Spleen (tissue), 7 donors: ENCODE measurements around the gene CYYR1.

Experiments used
- POLR2A ChIP-seq, 3 donors: fragments of 450-650 bp; IDR thresholded peaks; one replicate each; pipeline ENCODE4 v1.5.1; 2017; ENCODE audit warnings: antibody characterized with exemption in 3 of 3, mild to moderate bottlenecking in 1 of 3
- TF ChIP-seq, protein P1 (sequence below), 11 experiments: fragments of 200-600 bp in 7 of 11; fragments of 450-650 bp in 4 of 11; sonication (generic) in 4 of 11; IDR thresholded peaks in 8 of 11; conservative IDR thresholded peaks in 3 of 11; 1 replicate in 7 of 11; 2 replicates in 4 of 11; pipeline versions ENCODE4 v1.4.0 to v1.8.0; 2016 to 2021; ENCODE audit warnings: antibody characterized with exemption in 11 of 11, inconsistent platforms in 4 of 11, mild to moderate bottlenecking in 1 of 11
- donor health status: DM: no; HTN: no; CAD: no; lungs with moderate emphysema.
- donor health status: DM: no; HTN: no; CAD: no.
- donor health status: DM: no; HTN: no; CAD: no.

- TF ChIP-seq, protein P1, sequence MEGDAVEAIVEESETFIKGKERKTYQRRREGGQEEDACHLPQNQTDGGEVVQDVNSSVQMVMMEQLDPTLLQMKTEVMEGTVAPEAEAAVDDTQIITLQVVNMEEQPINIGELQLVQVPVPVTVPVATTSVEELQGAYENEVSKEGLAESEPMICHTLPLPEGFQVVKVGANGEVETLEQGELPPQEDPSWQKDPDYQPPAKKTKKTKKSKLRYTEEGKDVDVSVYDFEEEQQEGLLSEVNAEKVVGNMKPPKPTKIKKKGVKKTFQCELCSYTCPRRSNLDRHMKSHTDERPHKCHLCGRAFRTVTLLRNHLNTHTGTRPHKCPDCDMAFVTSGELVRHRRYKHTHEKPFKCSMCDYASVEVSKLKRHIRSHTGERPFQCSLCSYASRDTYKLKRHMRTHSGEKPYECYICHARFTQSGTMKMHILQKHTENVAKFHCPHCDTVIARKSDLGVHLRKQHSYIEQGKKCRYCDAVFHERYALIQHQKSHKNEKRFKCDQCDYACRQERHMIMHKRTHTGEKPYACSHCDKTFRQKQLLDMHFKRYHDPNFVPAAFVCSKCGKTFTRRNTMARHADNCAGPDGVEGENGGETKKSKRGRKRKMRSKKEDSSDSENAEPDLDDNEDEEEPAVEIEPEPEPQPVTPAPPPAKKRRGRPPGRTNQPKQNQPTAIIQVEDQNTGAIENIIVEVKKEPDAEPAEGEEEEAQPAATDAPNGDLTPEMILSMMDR (IDR thresholded peaks at IDR 0.05 in 8 of 11, conservative IDR thresholded peaks at IDR 0.05 in 3 of 11), result no peak
- TF ChIP-seq POLR2A (IDR thresholded peaks at IDR 0.05), result no peak
Observed at GRCh38 chr21:26557106-26557505, 16.0 kb downstream of the CYYR1 start.
